Endothelial cell of umbilical vein (primary cell): ENCODE data around the gene F3. TPM values are rescaled to one million over a fixed set of nuclear protein-coding genes. Genes with fewer than 3 reads are reported as not detected.

ENCODE experiments used
- BruUV-seq: library from RNA; stranded (reverse); fragments of 400-500 nt; replicated peaks from 2 replicates; lab custom pipeline; 2021; lab: Mats Ljungman, UMichigan
- CTCF ChIA-PET: fragments of 300-600, 350-600 bp; sonication (Branson Sonifier 250); formaldehyde crosslinking; loops from one replicate; lab custom pipeline; 2021; ENCODE audit warnings: antibody characterized with exemption, inconsistent platforms; lab: Charles Lee
- POLR2A ChIA-PET: fragments of 300-600, 350-600 bp; sonication (Branson Sonifier 250); formaldehyde crosslinking; loops from one replicate; lab custom pipeline; 2021; ENCODE audit warnings: antibody characterized with exemption, inconsistent platforms; lab: Charles Lee
- DNase-seq: peaks from one replicate; pipeline ENCODE4 v3.0.0-alpha.2; 2011; ENCODE audit warnings: low read depth, low spot score
- FAIRE-seq: peaks from 2 replicates; lab custom pipeline; 2011; peaks lifted over from hg19 to GRCh38; lab: Jason Lieb, UNC
- H2AFZ ChIP-seq: 2 replicates; pipeline ENCODE4 v1.6.0; 2012; ENCODE audit warnings: low read depth, low read length, control low read depth, inconsistent platforms
- H3K27ac ChIP-seq: 2 replicates; pipeline ENCODE4 v1.5.1; 2011; ENCODE audit warnings: low read depth, mild to moderate bottlenecking, control low read depth, low read length, moderate library complexity; ENCODE audit not compliant: insufficient read depth
- H3K27me3 ChIP-seq, 2 experiments: 2 replicates each; pipeline versions ENCODE4 v1.6.0 to v1.6.1; 2011; ENCODE audit warnings: low read length in 2 of 2, mixed read lengths in 1 of 2; ENCODE audit not compliant: control insufficient read depth in 2 of 2, insufficient read depth in 2 of 2
- H3K36me3 ChIP-seq, 2 experiments: 2 replicates in 1 of 2; 3 replicates in 1 of 2; pipeline ENCODE4 v1.5.1; 2011; ENCODE audit warnings: low read length in 2 of 2, mild to moderate bottlenecking in 1 of 2, moderate library complexity in 1 of 2; ENCODE audit not compliant: control insufficient read depth in 2 of 2, insufficient read depth in 2 of 2; ENCODE audit errors: extremely low read depth in 1 of 2
- H3K4me1 ChIP-seq: 3 replicates; pipeline ENCODE4 v1.5.1; 2011; ENCODE audit warnings: mild to moderate bottlenecking, low read length; ENCODE audit not compliant: control insufficient read depth, insufficient read depth; ENCODE audit errors: extremely low read depth
- H3K4me2 ChIP-seq: 2 replicates; pipeline ENCODE4 v1.6.1; 2011; ENCODE audit warnings: low read length, control low read depth, mixed read lengths; ENCODE audit not compliant: insufficient read depth
- H3K4me3 ChIP-seq, 3 experiments: fragments of 200-600 bp in 1 of 3; sonication (generic), shearing (Covaris generic) in 1 of 3; replicated peaks in 1 of 3; 2 replicates each; pipeline ENCODE4 v1.5.1; 2011 to 2016; ENCODE audit warnings: control low read depth in 3 of 3, low read length in 3 of 3, mild to moderate bottlenecking in 2 of 3, inconsistent platforms in 1 of 3, low read depth in 1 of 3, moderate library complexity in 1 of 3; ENCODE audit not compliant: insufficient read depth in 1 of 3
- H3K79me2 ChIP-seq: 2 replicates; pipeline ENCODE4 v1.6.0; 2012; ENCODE audit warnings: low read length, inconsistent platforms; ENCODE audit not compliant: control insufficient read depth, insufficient read depth
- H3K9ac ChIP-seq: replicated peaks from 2 replicates; pipeline ENCODE3; 2011; ENCODE audit warnings: low read length, control low read depth; ENCODE audit not compliant: insufficient read depth; ENCODE audit errors: extremely low read depth
- H3K9me1 ChIP-seq: replicated peaks from 3 replicates; pipeline ENCODE4 v1.6.0; 2011; ENCODE audit warnings: mild to moderate bottlenecking, low read length; ENCODE audit not compliant: control insufficient read depth, insufficient read depth; ENCODE audit errors: extremely low read depth
- H3K9me3 ChIP-seq: replicated peaks from 2 replicates; pipeline ENCODE4 v1.5.1; 2012; ENCODE audit warnings: low read length, inconsistent platforms; ENCODE audit not compliant: control insufficient read depth, insufficient read depth
- H4K20me1 ChIP-seq: replicated peaks from 2 replicates; pipeline ENCODE3; 2011; ENCODE audit warnings: mild to moderate bottlenecking, low read length; ENCODE audit not compliant: control insufficient read depth, insufficient read depth; ENCODE audit errors: extremely low read depth
- EZH2 ChIP-seq: IDR thresholded peaks from 2 replicates; pipeline ENCODE4 v1.6.1; 2012; ENCODE audit warnings: borderline replicate concordance, low read depth, mild to moderate bottlenecking, moderate library complexity, low read length, inconsistent platforms; ENCODE audit not compliant: severe bottlenecking
- FOS ChIP-seq: IDR thresholded peaks from 2 replicates; pipeline ENCODE4 v1.6.1; 2011; ENCODE audit warnings: mild to moderate bottlenecking, low read length, moderate library complexity, borderline replicate concordance; ENCODE audit not compliant: insufficient read depth
- GATA2 ChIP-seq: IDR thresholded peaks from 2 replicates; pipeline ENCODE4 v1.7.0; 2011; ENCODE audit warnings: low read depth, mild to moderate bottlenecking, moderate library complexity, mixed read lengths, low read length; ENCODE audit not compliant: insufficient read length, insufficient read depth
- JUN ChIP-seq: IDR thresholded peaks from 2 replicates; pipeline ENCODE4 v1.6.1; 2011; ENCODE audit warnings: borderline replicate concordance, low read depth; ENCODE audit not compliant: insufficient read length, insufficient read depth
- MAX ChIP-seq: IDR thresholded peaks from 2 replicates; pipeline ENCODE4 v1.6.1; 2011; ENCODE audit not compliant: insufficient read depth, insufficient read length
- MYC ChIP-seq: IDR thresholded peaks from one replicate; pipeline ENCODE4 v1.6.1; 2011; ENCODE audit warnings: mild to moderate bottlenecking, low read depth, low read length
- POLR2A ChIP-seq: IDR thresholded peaks from 2 replicates; pipeline ENCODE4 v1.6.1; 2012; ENCODE audit warnings: low read depth, mild to moderate bottlenecking, control low read depth, low read length
- POLR2AphosphoS5 ChIP-seq: IDR thresholded peaks from 2 replicates; pipeline ENCODE4 v1.6.1; 2012; ENCODE audit warnings: low read depth, mild to moderate bottlenecking, control low read depth, low read length, moderate library complexity; ENCODE audit not compliant: insufficient read depth
- dilution Hi-C: fragments of 300-500 bp; cut with MboI; formaldehyde crosslinking; loops from one replicate; pipeline ENCODE4 v1.15.0; 2019; ENCODE audit warnings: low sequenced_read_pairs; ENCODE audit not compliant: extremely low pct_ligation_motif_present
- intact Hi-C: fragments of 100-400 bp; cut with micrococcal nuclease; formaldehyde crosslinking; loops from one replicate; pipeline ENCODE4 v1.10.0; 2022
- polyA plus RNA-seq, 4 experiments: library from polyadenylated mRNA; depleted of rRNA in 3 of 4; stranded (reverse) in 3 of 4; unstranded in 1 of 4; fragments of >200 nt; gene quantifications; 2 replicates each; pipeline versions ENCODE4 v1.2.1 to v1.2.3, GENCODE V29; 2011 to 2012; ENCODE audit warnings: missing spikeins in 1 of 4
- total RNA-seq: library from RNA; stranded (reverse); gene quantifications from 2 replicates; pipeline ENCODE4 v1.2.3, GENCODE V29; 2021
- TF ChIP-seq, protein P1 (sequence below), 2 donors: IDR thresholded peaks; 1 replicate in 1 of 2; 2 replicates in 1 of 2; pipeline ENCODE4 v1.5.1; 2011; ENCODE audit warnings: low read length in 2 of 2, mild to moderate bottlenecking in 2 of 2, moderate library complexity in 2 of 2, control low read depth in 1 of 2, inconsistent platforms in 1 of 2, low read depth in 1 of 2; ENCODE audit not compliant: insufficient read depth in 1 of 2; ENCODE audit errors: extremely low read depth in 1 of 2

The F3 gene
- total and polyA plus RNA-seq, 2 donors (not counting 3 experiments of a cell fraction or from before 2014, with no cell fraction given): 1.2 to 2.3 TPM

DNA sequence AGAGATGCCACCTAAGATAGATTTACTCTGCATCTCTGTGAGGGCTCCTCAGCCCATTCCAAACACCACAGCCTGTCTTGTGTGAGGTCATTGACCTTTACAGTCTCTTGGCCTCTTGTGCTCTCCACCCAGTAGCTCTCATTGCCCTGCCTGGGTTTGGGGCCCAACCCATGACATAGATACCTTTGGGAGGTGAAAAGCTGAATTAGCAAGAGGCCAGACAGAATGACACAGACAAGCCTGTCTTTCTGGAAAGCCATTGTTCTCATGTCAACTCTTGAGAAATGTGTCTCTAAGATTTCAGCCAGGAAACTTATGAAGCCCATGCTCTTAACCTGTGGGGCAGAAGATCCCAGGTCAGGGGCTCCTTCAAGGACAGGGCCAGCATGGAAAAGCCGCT lies 18.4 kb upstream of the F3 start:
- intact Hi-C loops (no loop called here), dilution Hi-C loops (no loop called here)
- Histone ChIP-seq H2AFZ (no peak overlapping the region), H3K79me2 (no peaks in the 10 kb centered on the region), H3K4me2 (no peak overlapping the region), H3K9me3 (no peaks in the 10 kb centered on the region), H4K20me1 (no peaks in the 10 kb centered on the region), H3K27me3 (peaks cover 0 to 6% of the 10 kb centered on the region in 2 experiments), H3K27ac (no peak overlapping the region), H3K9ac (no peak overlapping the region), H3K36me3 (no peaks in the 10 kb centered on the region), H3K4me1 (no peaks in the 10 kb centered on the region), H3K4me3 (no peak overlapping the region), H3K9me1 (no peaks in the 10 kb centered on the region)
- no TSS peak for BruUV-seq
- ChIA-PET POLR2A (no interaction called here), CTCF (interaction anchor here (1.1 to 1.3 kb wide), 2 partner anchors 19 to 243 kb away, joined by 3 read pairs; no protein-coding TSS in a partner anchor)
- DNase-seq (no peak), FAIRE-seq (no peak)
- no peak for TF ChIP-seq FOS
- TF ChIP-seq, protein P1, sequence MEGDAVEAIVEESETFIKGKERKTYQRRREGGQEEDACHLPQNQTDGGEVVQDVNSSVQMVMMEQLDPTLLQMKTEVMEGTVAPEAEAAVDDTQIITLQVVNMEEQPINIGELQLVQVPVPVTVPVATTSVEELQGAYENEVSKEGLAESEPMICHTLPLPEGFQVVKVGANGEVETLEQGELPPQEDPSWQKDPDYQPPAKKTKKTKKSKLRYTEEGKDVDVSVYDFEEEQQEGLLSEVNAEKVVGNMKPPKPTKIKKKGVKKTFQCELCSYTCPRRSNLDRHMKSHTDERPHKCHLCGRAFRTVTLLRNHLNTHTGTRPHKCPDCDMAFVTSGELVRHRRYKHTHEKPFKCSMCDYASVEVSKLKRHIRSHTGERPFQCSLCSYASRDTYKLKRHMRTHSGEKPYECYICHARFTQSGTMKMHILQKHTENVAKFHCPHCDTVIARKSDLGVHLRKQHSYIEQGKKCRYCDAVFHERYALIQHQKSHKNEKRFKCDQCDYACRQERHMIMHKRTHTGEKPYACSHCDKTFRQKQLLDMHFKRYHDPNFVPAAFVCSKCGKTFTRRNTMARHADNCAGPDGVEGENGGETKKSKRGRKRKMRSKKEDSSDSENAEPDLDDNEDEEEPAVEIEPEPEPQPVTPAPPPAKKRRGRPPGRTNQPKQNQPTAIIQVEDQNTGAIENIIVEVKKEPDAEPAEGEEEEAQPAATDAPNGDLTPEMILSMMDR (IDR thresholded peaks at IDR 0.05; ENCODE audit: extremely low read depth in 1 of 2, insufficient read depth in 1 of 2, low read depth in 1 of 2, low read length in 2 of 2): no peak

DNA sequence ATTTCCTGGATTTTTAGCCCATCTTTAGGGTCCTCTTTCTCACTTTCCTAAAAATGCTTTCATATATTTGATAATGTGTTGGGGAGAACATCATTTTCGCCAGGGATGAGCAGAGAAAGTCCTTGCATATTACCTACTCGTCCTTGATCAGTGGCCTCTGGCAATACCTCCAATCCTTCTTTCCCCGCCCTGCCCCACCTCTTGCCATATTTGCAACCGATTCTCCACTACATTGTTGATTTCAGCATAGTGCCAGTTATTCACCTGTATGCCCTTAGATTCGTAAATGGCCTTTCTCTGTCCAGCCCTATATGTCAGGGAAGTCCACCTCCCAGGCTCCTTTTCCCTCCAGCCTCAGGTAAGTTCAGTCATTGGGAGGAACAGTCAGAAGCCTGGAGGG lies 13.5 kb upstream of the F3 start:
- Histone ChIP-seq H3K27ac (no peak overlapping the region), H3K4me2 (no peak overlapping the region), H3K9ac (no peak overlapping the region), H3K27me3 (peaks cover 0 to 1% of the 10 kb centered on the region in 2 experiments), H3K36me3 (no peaks in the 10 kb centered on the region), H3K79me2 (no peaks in the 10 kb centered on the region), H3K9me3 (no peaks in the 10 kb centered on the region), H2AFZ (no peak overlapping the region), H4K20me1 (no peaks in the 10 kb centered on the region), H3K4me3 (no peak overlapping the region), H3K4me1 (no peaks in the 10 kb centered on the region), H3K9me1 (no peaks in the 10 kb centered on the region)
- BruUV-seq: no TSS peak
- intact Hi-C loops: no loop called here
- ChIA-PET CTCF (interaction anchor here (1.1 kb wide), 1 partner anchor 13 kb away, joined by 3 read pairs; the partner anchor contains the start of gene F3), POLR2A (no interaction called here)
- FAIRE-seq (no peak), DNase-seq (no peak)
- TF ChIP-seq MAX (no peak), EZH2 (no peak), GATA2 (no peak), POLR2A (no peak), JUN (no peak), MYC (no peak), FOS (no peak), POLR2AphosphoS5 (no peak)
- TF ChIP-seq, protein P1 (IDR thresholded peaks at IDR 0.05; ENCODE audit: extremely low read depth in 1 of 2, insufficient read depth in 1 of 2, low read depth in 1 of 2, low read length in 2 of 2): no peak
- dilution Hi-C loops: no loop called here
